Hematopoietic multipotent progenitor cell treated with erythropoietin and hydrocortisone succinate and interleukin-3 and kit ligand, for 4 days (in vitro differentiated cells): Measurements from ENCODE around the gene FLNC.

Experiments used
- DNase-seq: peaks from one replicate; pipeline ENCODE4 v3.0.0-alpha.2; 2015

FLNC gene

DNA sequence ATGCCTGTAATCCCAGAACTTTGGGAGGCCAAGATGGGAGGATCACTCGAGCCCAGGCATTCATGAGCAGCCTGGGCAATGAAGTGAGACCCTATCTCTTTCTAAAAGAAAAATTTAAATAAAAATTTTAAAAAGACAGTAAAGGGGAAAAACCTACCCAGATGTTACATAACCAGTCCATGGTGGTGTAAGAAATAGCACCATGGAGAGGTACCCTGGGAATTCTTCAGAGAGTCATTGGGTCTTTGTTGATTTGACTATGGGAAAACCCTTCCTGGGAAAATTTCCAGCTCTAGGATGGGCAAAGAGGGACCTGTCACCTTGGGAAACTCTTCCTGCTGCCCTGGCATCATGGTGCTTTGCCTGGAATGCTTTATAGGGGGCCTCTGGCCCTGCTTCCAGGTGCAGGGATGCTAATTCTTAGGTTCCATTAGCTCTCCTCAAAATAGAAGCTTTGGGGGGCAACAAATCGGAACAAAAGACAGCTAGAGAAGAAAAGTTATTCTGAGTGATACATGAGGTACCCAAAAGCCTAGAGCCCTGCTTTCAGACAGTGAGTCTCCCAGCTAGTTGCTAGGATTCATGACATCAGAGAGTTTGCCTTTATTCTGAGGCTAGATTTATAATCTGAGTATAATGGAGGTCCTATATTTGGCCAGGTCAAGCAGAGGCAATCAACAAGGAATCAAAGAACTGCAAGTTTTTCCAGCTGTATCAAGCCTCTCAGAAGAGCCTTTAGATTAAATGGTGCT, 28.4 kb upstream of the FLNC start:
- no peak for DNase-seq

DNA sequence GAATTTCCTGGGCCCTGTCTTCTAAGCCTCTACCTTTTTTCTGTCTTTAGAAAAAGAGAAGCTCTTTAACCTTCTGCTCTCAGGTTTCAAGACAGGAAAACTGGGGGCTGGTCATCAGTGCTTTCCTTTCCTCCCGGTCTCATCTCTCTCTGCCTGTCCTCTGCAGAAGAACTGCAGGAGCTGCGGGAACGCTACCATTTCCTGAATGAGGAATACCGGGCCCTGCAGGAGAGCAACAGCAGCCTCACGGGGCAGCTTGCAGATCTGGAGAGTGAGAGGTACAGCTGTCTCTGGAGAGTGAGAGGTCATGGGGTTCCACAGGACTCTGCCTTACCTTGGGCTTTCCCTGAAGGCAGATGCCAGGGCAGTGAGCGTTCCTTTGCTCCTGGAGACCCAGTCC, 25.7 kb upstream of the FLNC start:
- no peak for DNase-seq

DNA sequence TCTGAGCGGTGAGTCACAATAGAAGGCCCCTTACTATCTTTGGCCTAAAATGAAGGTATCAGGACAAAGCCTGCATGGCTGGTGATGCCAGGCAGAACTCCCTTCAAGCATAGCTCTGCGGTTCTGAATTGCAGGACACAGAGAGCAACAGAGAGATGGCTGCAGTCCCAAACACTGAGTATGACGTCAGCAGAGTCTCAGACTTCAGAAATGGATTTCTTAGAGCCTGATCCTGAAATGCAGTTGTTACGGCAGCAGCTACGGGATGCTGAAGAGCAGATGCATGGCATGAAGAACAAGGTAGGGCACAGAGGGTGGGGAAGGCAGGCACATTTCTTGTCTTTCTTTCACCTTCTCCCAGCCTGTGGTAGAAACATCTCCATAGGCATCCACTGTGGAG, 25.0 kb upstream of the FLNC start:
- no peak for DNase-seq

GRCh38 chr7:128807191-128807590, 23.0 kb upstream of the FLNC start:
- DNase-seq, result no peak

DNA sequence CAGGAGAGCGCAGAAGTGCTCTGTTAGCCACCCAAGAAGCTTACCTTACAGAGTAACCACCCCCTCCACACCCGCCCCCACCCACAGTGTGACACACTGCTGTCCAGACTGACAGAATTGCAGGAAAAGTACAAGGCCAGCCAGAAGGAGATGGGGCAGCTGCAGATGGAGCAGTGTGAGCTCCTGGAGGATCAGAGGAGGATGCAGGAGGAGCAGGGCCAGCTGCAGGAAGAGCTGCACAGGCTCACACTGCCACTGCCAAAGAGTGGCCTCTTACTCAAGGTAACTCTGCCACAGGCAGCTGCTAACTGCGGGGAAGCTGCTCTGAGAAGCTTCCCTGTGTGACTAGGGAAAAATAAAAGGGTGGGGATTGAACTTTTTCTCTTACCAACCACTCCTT, 20.8 kb upstream of the FLNC start:
- DNase-seq, result no peak

DNA sequence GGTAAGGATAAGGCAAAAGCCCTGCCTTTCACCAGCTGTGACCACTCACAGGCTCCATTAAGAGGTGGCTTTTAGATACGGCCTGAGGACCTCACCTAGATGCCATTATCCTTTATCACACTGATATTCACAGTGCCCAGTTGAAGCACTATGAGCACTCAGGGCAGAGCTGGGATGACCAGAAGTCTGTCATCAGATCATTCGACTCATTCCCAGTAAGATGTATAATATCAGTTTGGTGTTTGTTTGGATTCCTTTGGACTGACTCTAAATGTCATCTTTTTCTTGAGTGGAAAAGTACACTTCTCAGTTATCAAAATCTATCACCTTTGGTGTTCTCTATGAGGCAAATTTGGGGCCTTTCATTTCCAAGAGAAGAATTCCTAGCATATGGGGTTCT, 19.7 kb upstream of the FLNC start:
- DNase-seq, result no peak

DNA sequence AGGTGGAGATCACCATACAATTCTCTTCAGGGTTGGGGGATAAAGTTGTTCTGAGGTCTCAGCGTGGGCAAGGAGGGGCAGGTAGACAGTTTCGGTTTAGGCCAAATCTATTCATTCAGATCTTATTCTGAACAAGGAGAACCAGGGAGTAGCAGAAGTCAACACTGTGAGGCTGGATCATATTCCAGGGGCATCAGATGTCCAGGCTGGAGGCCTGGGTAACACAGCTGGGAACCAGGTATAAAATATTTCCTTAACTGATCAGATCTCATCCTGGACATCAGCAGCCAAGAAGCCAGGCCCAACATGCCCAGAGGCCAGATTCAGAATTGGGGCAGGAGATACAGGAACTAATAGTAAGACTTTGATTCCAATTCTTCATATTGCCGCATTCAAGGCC, 19.2 kb upstream of the FLNC start:
- no peak for DNase-seq

- DNase-seq, result no peak
Measured at GRCh38 chr7:128811631-128812430, 18.4 kb upstream of the FLNC start.

- DNase-seq, result peak; percentile 80
Measured at GRCh38 chr7:128812514-128813168, 17.6 kb upstream of the FLNC start.

- no peak for DNase-seq
Measured at GRCh38 chr7:128814499-128814898, 15.7 kb upstream of the FLNC start.

DNA sequence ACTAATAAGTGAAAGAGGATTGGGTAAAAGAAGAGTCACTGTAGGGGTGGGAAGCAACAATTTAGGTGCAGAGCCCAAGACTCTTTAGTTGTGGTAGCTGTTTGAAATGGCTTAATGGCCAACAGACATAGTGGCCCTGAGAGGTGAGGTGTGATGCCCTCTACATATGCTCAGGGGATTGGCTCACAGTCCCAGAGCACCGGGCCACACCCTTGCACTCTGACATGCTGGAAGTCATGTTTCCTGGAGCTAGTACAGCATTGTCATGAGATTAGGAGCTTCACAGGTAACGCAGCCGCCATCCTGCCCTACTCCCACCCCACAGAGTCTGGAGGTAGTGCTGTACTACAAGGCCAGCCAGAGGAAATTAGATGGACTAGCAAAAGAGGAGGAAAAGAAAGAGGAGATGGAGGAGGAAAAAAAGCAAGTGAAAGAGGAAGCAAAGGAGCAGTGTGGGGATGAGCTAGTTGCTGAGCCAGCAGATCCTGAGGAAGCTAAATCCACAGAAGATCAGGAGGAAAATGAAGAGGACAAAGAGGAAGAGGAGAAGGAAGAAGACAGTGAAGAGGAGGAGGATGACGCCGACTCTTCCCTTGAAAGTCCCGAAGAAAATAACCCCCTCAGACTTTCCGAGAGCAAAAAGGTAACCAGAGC, 14.8 kb upstream of the FLNC start:
- DNase-seq, result no peak

GRCh38 chr7:128818694-128819093, 11.5 kb upstream of the FLNC start:
- no peak for DNase-seq

DNA sequence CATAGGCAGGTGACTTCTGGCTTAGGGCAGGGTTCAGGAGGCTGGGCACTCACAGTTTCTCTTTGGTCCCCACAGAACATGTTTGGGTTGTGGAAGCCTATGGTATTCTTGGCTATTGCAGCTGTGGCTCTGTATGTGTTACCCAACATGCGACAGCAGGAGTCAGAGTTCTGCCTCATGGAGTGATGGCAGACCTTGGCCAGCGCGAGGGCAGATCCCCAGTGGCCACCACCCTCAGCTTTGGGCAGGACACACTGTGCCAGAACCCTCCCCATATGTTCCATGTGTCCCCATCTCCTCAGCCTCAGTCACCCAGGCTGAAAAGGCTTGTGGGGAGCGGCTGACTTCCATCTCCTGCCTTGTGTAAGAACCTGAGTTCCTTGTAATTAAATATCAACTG, 8.5 kb upstream of the FLNC start:
- DNase-seq, result no peak

DNA sequence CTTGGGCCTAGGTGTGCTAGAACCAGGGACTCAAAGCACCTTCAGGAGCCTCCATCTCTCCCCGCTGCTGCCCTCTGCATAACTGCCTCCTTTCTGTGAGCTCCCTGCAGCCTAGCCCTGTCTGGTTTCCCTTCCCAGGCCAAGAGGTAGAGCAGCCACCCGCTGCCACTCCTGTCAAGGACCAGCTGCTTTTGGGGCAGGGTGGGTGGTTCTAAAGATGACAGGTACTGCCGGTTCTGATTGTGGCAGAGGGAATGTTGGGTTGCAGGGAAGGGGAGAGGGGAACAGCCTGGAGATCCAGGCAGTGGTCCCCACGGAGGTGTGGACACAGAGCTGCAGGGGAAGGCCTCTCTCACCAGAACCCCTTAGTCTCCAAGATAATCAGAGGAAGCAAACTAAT, 3.7 kb upstream of the FLNC start:
- DNase-seq, result no peak

DNA sequence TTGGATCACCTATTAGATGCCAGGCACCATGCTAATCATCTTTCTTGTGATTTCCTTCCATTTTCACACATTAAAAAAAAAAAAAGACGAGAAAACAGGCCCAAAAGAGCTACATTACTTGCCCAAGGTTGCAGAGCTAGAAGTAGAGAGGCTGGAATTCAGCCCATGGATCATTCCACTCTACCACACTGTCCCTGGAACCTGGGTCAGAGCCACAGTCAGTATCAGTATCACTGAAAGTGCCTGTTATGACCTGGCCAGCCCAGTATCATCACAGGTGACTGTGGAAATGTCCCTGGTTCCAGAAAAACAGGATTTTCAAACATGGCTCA, 3.3 kb upstream of the FLNC start:
- DNase-seq, result no peak

GRCh38 chr7:128827248-128827958, 2.8 kb upstream of the FLNC start:
- no peak for DNase-seq

GRCh38 chr7:128827971-128828711, 2.1 kb upstream of the FLNC start:
- DNase-seq, result no peak

- DNase-seq, result peak; percentile 27
Measured at GRCh38 chr7:128829391-128830166, 627 bp upstream of the FLNC start.

DNA sequence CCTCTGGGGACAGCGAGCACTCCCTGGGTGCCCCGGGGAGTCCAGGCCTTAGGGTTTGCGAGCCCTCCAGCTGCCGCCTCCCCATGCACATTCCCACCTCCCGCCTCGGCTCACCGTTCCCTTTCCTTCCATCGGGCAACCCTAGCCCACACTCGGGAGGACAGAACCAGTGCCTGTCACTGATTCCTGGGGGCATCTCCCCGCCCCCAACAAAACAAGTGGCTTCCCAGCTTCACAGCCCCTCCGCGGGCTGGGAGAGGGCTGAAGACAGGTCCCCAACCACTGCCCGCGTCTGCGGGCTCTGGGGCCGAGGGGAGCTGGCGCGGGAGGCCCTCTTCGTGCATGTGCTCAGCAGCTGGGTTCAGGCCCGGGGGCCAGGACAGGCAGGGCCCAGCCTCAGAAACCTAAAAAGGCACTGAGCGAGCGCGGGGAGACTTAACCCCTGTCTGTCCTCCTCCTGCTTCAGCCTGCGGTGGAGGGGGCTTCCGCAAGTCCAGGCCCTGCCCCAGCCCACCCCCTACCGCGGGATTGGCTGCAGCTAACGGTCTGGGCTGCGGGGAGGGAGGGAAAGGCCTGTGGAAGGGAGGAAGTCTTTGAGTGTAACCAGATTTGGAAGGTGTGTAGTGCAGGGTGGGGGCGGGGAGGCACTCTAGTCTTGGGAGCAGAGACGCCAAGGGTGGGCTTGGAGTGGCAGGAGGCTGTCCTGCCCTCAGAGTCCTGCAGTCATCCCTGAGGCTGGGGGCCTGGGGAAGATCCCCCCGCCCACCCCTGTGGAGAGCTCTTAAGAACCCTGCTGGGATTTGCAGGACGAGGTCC, 1.2 kb downstream of the FLNC start:
- DNase-seq, result peak; percentile 49
